Calu3 (cell line): Measurements from ENCODE around the gene ABCD3. TPM values are rescaled to one million over a fixed set of nuclear protein-coding genes. Genes with fewer than 3 reads are reported as not detected.

Experiments used
- BruUV-seq: library from RNA; stranded (reverse); fragments of 400-500 nt; replicated peaks from 2 replicates; lab custom pipeline; 2021; lab: Mats Ljungman, UMichigan
- CTCF ChIA-PET: fragments of 300-600 bp; sonication (Branson Sonifier 250); formaldehyde crosslinking; loops from one replicate; lab custom pipeline; 2022; ENCODE audit warnings: antibody characterized with exemption; lab: Charles Lee
- DNase-seq: peaks from one replicate; pipeline ENCODE4 v3.0.0; 2022
- H3K27ac Mint-ChIP-seq: one replicate; pipeline ENCODE4 v1.8.0; 2022; ENCODE audit warnings: mixed read lengths; ENCODE audit not compliant: unreplicated experiment
- H3K27me3 Mint-ChIP-seq: one replicate; pipeline ENCODE4 v1.8.0; 2022; ENCODE audit warnings: mixed read lengths; ENCODE audit not compliant: unreplicated experiment
- H3K36me3 Mint-ChIP-seq: one replicate; pipeline ENCODE4 v1.8.0; 2022; ENCODE audit warnings: mild to moderate bottlenecking, moderate library complexity, mixed read lengths; ENCODE audit not compliant: insufficient read depth, unreplicated experiment
- H3K4me1 Mint-ChIP-seq: one replicate; pipeline ENCODE4 v1.8.0; 2022; ENCODE audit warnings: mild to moderate bottlenecking, low read depth, mixed read lengths; ENCODE audit not compliant: unreplicated experiment
- H3K4me3 Mint-ChIP-seq: one replicate; pipeline ENCODE4 v1.8.0; 2022; ENCODE audit warnings: mild to moderate bottlenecking, low read depth, moderate library complexity, mixed read lengths; ENCODE audit not compliant: unreplicated experiment
- H3K9me3 Mint-ChIP-seq: one replicate; pipeline ENCODE4 v1.8.0; 2022; ENCODE audit warnings: low read depth, mixed read lengths; ENCODE audit not compliant: unreplicated experiment
- CTCF ChIP-seq: fragments of 200-600 bp; IDR thresholded peaks from one replicate; pipeline ENCODE4 v1.8.0; 2022; ENCODE audit warnings: antibody characterized with exemption; ENCODE audit not compliant: unreplicated experiment
- intact Hi-C: fragments of 100-400 bp; cut with micrococcal nuclease; formaldehyde crosslinking; loops from one replicate; pipeline ENCODE4 v1.10.0; 2022; ENCODE audit not compliant: unreplicated experiment
- total RNA-seq: library from RNA; stranded (reverse); gene quantifications from 2 replicates; pipeline ENCODE4 v1.2.3, GENCODE V29; 2022

ABCD3 gene
- total RNA-seq, 1 experiment from 2014 or later = 59.3 TPM

- intact Hi-C loops = no loop called here
- BruUV-seq = no TSS peak
- CTCF ChIA-PET = no interaction called here
- TF ChIP-seq CTCF = no peak
- Mint-ChIP-seq H3K27me3 (no peaks in the 10 kb centered on the region), H3K36me3 (peaks cover 20% of the 10 kb centered on the region), H3K4me1 (no peaks in the 10 kb centered on the region), H3K27ac (no peak overlapping the region), H3K9me3 (no peaks in the 10 kb centered on the region), H3K4me3 (no peak overlapping the region)
- no peak for DNase-seq
Observed at GRCh38 chr1:94501935-94502334, 83.7 kb downstream of the ABCD3 start.

GRCh38 chr1:94503153-94503552 lies 85.0 kb downstream of the ABCD3 start:
- Mint-ChIP-seq H3K27me3 (no peaks in the 10 kb centered on the region), H3K36me3 (peaks cover 20% of the 10 kb centered on the region), H3K27ac (no peak overlapping the region), H3K4me3 (no peak overlapping the region), H3K9me3 (no peaks in the 10 kb centered on the region), H3K4me1 (no peaks in the 10 kb centered on the region)
- no TSS peak for BruUV-seq
- CTCF ChIA-PET = interaction anchor here (0.6 to 1.1 kb wide), 2 partner anchors 24 to 254 kb away, joined by 3 to 9 read pairs; no protein-coding TSS in a partner anchor
- TF ChIP-seq CTCF = no peak
- DNase-seq = no peak
- intact Hi-C loops = no loop called here

- BruUV-seq = no TSS peak
- intact Hi-C loops = no loop called here
- no peak overlapping the region for H3K27ac Mint-ChIP-seq
- no peaks in the 10 kb centered on the region for H3K9me3 Mint-ChIP-seq
- DNase-seq = no peak
- no peak overlapping the region for H3K4me3 Mint-ChIP-seq
- CTCF ChIA-PET = no interaction called here
- no peak for TF ChIP-seq CTCF
- no peaks in the 10 kb centered on the region for H3K4me1 Mint-ChIP-seq
- H3K36me3 Mint-ChIP-seq = peaks cover 20% of the 10 kb centered on the region
- H3K27me3 Mint-ChIP-seq = no peaks in the 10 kb centered on the region
Observed at GRCh38 chr1:94504601-94505000, 86.4 kb downstream of the ABCD3 start.

GRCh38 chr1:94512816-94513215 lies 94.6 kb downstream of the ABCD3 start:
- Mint-ChIP-seq H3K36me3 (no peaks in the 10 kb centered on the region), H3K4me3 (no peak overlapping the region), H3K9me3 (no peaks in the 10 kb centered on the region), H3K27me3 (no peaks in the 10 kb centered on the region), H3K4me1 (peaks cover 5% of the 10 kb centered on the region), H3K27ac (no peak overlapping the region)
- DNase-seq = no peak
- intact Hi-C loops = loop anchor here (5.0 kb wide), 1 partner anchor 529 kb away; no protein-coding TSS in a partner anchor
- BruUV-seq = no TSS peak
- CTCF ChIA-PET = no interaction called here
- TF ChIP-seq CTCF = no peak
